Naive thymus-derived CD8-positive, alpha-beta T cell (primary cell): Measurements from ENCODE around the gene RCOR3. TPM values are rescaled to one million over a fixed set of nuclear protein-coding genes. Genes with fewer than 3 reads are reported as not detected.

ENCODE experiments used
- polyA plus RNA-seq, 3 donors: library from polyadenylated mRNA; unstranded; fragments of 300-500 nt; fragmentation: Illumina TruSeq; gene quantifications; one replicate each; pipeline ENCODE4 v1.2.3, GENCODE V29; 2021
- total RNA-seq, 8 experiments: library from RNA in 2 of 8; stranded (reverse) in 2 of 8; gene quantifications; one replicate each; pipeline ENCODE4 v1.2.3 and lab custom pipeline; 2021 to 2026

RCOR3 gene
- total and polyA plus RNA-seq, 5 experiments from 2014 or later: 22.5 to 88.6 (median 29.3) TPM

Other genes starting within 250 kb of the RCOR3 start
- not detected for gene KCNH1, start 125.2 kb upstream of the RCOR3 start, total RNA-seq
- not detected for gene KCNH1, start 125.2 kb upstream of the RCOR3 start, polyA plus RNA-seq
- 10 to 100 TPM; 72.4 to 74.3 TPM for gene TRAF5, start 67.5 kb downstream of the RCOR3 start, total RNA-seq
- gene TRAF5, start 67.5 kb downstream of the RCOR3 start, polyA plus RNA-seq: 10 to 100 TPM; 18.2 to 32.5 (median 18.5) TPM
- not detected for gene RD3, start 232.8 kb downstream of the RCOR3 start, total RNA-seq
- gene RD3, start 232.8 kb downstream of the RCOR3 start, polyA plus RNA-seq: not detected